ENCODE results near the gene CHMP3.
A peak's percentile ranks its signal among the peaks of the same experiment; 100 is the strongest.

The CHMP3 gene

DNA sequence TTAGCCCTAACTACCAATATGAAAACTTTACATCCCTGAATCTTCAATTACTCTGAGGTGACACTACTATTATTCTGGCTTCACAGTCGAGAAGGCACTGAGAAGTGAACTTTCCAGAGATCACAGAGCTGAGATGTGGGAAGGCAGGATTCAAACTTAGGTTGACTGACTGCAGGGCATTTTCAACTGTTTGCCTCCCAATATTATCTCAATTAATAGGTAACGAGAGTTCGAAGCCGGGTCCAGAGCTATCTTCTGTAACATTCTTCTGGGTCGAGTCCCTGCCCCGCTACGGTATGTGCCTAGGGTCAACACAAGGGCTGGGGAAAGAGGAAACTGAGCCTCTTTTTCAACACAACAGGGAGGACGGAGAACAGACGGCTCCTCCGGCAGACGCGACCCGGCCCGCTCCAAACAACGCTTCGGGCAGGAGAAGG, 740 bp downstream of the CHMP3 start:
- H3K27ac ChIP-seq (ENCODE audit: low read depth, low read length), result peak overlapping the region; percentile 83
- no peaks in the 10 kb centered on the region for H4K20me1 ChIP-seq (ENCODE audit: control insufficient read depth, insufficient read depth, low read depth, low read length)
- H3K9me3 ChIP-seq (ENCODE audit: control insufficient read depth, insufficient read depth, low read length), result peaks cover 9% of the 10 kb centered on the region; the same call in 1 of the 2 replicates
- H3K36me3 ChIP-seq (ENCODE audit: control insufficient read depth, low read length), result no peaks in the 10 kb centered on the region; the same call in 1 of the 2 replicates
- H3K27me3 ChIP-seq (ENCODE audit: control insufficient read depth, low read length), result no peaks in the 10 kb centered on the region
- H3F3A ChIP-seq (ENCODE audit: control insufficient read depth, insufficient read depth), result no peaks in the 10 kb centered on the region
- peak overlapping the region; percentile 62 for H3K4me2 ChIP-seq (ENCODE audit: low read length)
- peak overlapping the region; percentile 88 for H3K4me3 ChIP-seq (ENCODE audit: low read length)
- TF ChIP-seq, protein P1, sequence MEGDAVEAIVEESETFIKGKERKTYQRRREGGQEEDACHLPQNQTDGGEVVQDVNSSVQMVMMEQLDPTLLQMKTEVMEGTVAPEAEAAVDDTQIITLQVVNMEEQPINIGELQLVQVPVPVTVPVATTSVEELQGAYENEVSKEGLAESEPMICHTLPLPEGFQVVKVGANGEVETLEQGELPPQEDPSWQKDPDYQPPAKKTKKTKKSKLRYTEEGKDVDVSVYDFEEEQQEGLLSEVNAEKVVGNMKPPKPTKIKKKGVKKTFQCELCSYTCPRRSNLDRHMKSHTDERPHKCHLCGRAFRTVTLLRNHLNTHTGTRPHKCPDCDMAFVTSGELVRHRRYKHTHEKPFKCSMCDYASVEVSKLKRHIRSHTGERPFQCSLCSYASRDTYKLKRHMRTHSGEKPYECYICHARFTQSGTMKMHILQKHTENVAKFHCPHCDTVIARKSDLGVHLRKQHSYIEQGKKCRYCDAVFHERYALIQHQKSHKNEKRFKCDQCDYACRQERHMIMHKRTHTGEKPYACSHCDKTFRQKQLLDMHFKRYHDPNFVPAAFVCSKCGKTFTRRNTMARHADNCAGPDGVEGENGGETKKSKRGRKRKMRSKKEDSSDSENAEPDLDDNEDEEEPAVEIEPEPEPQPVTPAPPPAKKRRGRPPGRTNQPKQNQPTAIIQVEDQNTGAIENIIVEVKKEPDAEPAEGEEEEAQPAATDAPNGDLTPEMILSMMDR (IDR thresholded peaks at IDR 0.05; ENCODE audit: low read depth, low read length, poor library complexity, severe bottlenecking), result no peak
- TF ChIP-seq EZH2phosphoT487 (IDR thresholded peaks at IDR 0.05; ENCODE audit: borderline replicate concordance, low read length), result no peak
- H3K79me2 ChIP-seq (ENCODE audit: control insufficient read depth, low read length), result peaks cover 51% of the 10 kb centered on the region
- no peaks in the 10 kb centered on the region for H3K9me2 ChIP-seq (replicated peaks; ENCODE audit: control insufficient read depth, low read length)
- H3K4me1 ChIP-seq (ENCODE audit: control insufficient read depth, low read length), result peaks cover 21% of the 10 kb centered on the region

DNA sequence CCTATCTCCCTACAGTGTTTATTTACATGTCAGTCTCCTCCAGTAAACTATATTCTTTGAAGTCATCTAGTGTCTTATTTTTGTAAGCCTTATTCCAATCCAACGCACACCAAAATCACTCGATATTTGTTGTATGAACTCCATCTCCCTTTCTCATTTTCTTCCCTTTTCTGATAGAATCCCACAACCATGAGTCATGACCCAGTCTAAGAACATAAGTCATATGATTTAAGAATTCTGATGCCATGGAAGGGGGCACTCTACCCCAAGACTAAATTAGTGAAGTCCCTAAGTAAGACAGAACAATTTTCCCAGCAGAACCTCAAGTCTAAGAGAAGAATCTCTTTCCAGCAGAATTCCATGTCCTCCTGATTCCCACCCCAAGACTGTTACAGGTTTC, 5.4 kb downstream of the CHMP3 start:
- TF ChIP-seq EZH2phosphoT487 (IDR thresholded peaks at IDR 0.05; ENCODE audit: borderline replicate concordance, low read length), result no peak
- TF ChIP-seq, protein P1 (IDR thresholded peaks at IDR 0.05; ENCODE audit: low read depth, low read length, poor library complexity, severe bottlenecking), result no peak
- Histone ChIP-seq H3K4me2 (ENCODE audit: low read length) (no peak overlapping the region), H3K9me3 (ENCODE audit: control insufficient read depth, insufficient read depth, low read length) (no peaks in the 10 kb centered on the region), H3F3A (ENCODE audit: control insufficient read depth, insufficient read depth) (no peaks in the 10 kb centered on the region), H3K4me3 (ENCODE audit: low read length) (no peak overlapping the region), H3K27ac (ENCODE audit: low read depth, low read length) (no peak overlapping the region), H3K79me2 (ENCODE audit: control insufficient read depth, low read length) (peaks cover 83% of the 10 kb centered on the region), H3K4me1 (ENCODE audit: control insufficient read depth, low read length) (peaks cover 11% of the 10 kb centered on the region), H3K9me2 (replicated peaks; ENCODE audit: control insufficient read depth, low read length) (no peaks in the 10 kb centered on the region), H3K27me3 (ENCODE audit: control insufficient read depth, low read length) (no peaks in the 10 kb centered on the region), H4K20me1 (ENCODE audit: control insufficient read depth, insufficient read depth, low read depth, low read length) (no peaks in the 10 kb centered on the region), H3K36me3 (ENCODE audit: control insufficient read depth, low read length) (no peaks in the 10 kb centered on the region)

DNA sequence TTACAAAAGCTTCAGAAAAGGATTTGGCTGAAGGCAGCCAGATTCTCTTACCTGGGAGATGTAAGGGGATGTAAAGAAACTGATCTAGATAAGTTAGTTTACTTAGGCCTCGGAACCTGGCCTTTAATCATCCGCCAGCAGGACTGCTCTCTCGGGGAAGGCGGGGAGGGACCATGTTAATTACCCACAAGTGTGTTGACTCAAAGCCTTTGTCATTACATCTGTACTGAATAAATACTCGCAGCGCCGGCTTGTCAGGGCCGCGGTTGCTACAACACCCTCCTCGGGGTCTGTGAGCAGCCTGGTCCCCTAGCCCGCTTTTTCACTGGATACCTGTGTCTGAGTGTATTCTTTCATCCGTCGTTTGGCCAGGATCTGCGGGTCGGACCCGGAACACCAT, 6.7 kb downstream of the CHMP3 start:
- no peak overlapping the region for H3K4me3 ChIP-seq (ENCODE audit: low read length)
- H3K27ac ChIP-seq (ENCODE audit: low read depth, low read length), result no peak overlapping the region
- H3K36me3 ChIP-seq (ENCODE audit: control insufficient read depth, low read length), result no peaks in the 10 kb centered on the region
- no peaks in the 10 kb centered on the region for H3K9me3 ChIP-seq (ENCODE audit: control insufficient read depth, insufficient read depth, low read length)
- no peak overlapping the region for H3K4me2 ChIP-seq (ENCODE audit: low read length)
- peaks cover 3% of the 10 kb centered on the region for H3K4me1 ChIP-seq (ENCODE audit: control insufficient read depth, low read length)
- H3K79me2 ChIP-seq (ENCODE audit: control insufficient read depth, low read length), result peaks cover 82% of the 10 kb centered on the region
- H4K20me1 ChIP-seq (ENCODE audit: control insufficient read depth, insufficient read depth, low read depth, low read length), result no peaks in the 10 kb centered on the region
- no peaks in the 10 kb centered on the region for H3K27me3 ChIP-seq (ENCODE audit: control insufficient read depth, low read length)
- H3F3A ChIP-seq (ENCODE audit: control insufficient read depth, insufficient read depth), result no peaks in the 10 kb centered on the region
- no peaks in the 10 kb centered on the region for H3K9me2 ChIP-seq (replicated peaks; ENCODE audit: control insufficient read depth, low read length)
- TF ChIP-seq EZH2phosphoT487 (IDR thresholded peaks at IDR 0.05; ENCODE audit: borderline replicate concordance, low read length), result no peak
- TF ChIP-seq, protein P1 (IDR thresholded peaks at IDR 0.05; ENCODE audit: low read depth, low read length, poor library complexity, severe bottlenecking), result no peak

Measured in DOHH2 (cell line).